Hepatocyte (in vitro differentiated cells): ENCODE measurements around the gene ZEB1. TPM values are rescaled to one million over a fixed set of nuclear protein-coding genes. Genes with fewer than 3 reads are reported as not detected.

Experiments
- DNase-seq: peaks from one replicate; pipeline ENCODE4 v3.0.0-alpha.2; 2016; ENCODE audit warnings: low spot score
- H2AFZ ChIP-seq: fragments of 200-600 bp; sonication (generic); 2 replicates; pipeline ENCODE4 v1.6.0; 2016; ENCODE audit warnings: antibody characterized with exemption, mild to moderate bottlenecking
- H3K27ac ChIP-seq: fragments of 200-600 bp; sonication (generic); 2 replicates; pipeline ENCODE4 v1.5.1; 2016; ENCODE audit warnings: mild to moderate bottlenecking
- H3K27me3 ChIP-seq: fragments of 200-600 bp; sonication (generic); 2 replicates; pipeline ENCODE4 v1.6.1; 2016
- H3K36me3 ChIP-seq: fragments of 200-600 bp; sonication (generic); replicated peaks from 2 replicates; pipeline ENCODE4 v1.5.1; 2016; ENCODE audit warnings: low read depth; ENCODE audit not compliant: insufficient read depth
- H3K4me1 ChIP-seq: fragments of 200-600 bp; sonication (generic); 2 replicates; pipeline ENCODE4 v1.5.1; 2016; ENCODE audit warnings: mild to moderate bottlenecking, moderate library complexity; ENCODE audit not compliant: insufficient read depth
- H3K4me2 ChIP-seq: fragments of 200-600 bp; sonication (generic); 2 replicates; pipeline ENCODE4 v1.6.0; 2016
- H3K4me3 ChIP-seq: fragments of 200-600 bp; sonication (generic); 2 replicates; pipeline ENCODE4 v1.5.1; 2016; ENCODE audit warnings: mild to moderate bottlenecking
- H3K79me2 ChIP-seq: fragments of 200-600 bp; sonication (generic); 2 replicates; pipeline ENCODE4 v1.6.0; 2017; ENCODE audit warnings: mild to moderate bottlenecking
- H3K9me2 ChIP-seq: fragments of 200-600 bp; sonication (generic); replicated peaks from 2 replicates; pipeline ENCODE4 v1.6.0; 2017; ENCODE audit warnings: mild to moderate bottlenecking; ENCODE audit not compliant: insufficient read depth
- H3K9me3 ChIP-seq: fragments of 200-600 bp; sonication (generic); 2 replicates; pipeline ENCODE4 v1.5.1; 2016; ENCODE audit warnings: low read depth, mild to moderate bottlenecking
- H4K20me1 ChIP-seq: fragments of 200-600 bp; sonication (generic); 2 replicates; pipeline ENCODE4 v1.6.0; 2016; ENCODE audit warnings: mild to moderate bottlenecking; ENCODE audit not compliant: insufficient read depth, poor library complexity, severe bottlenecking
- EZH2 ChIP-seq: fragments of 200-600 bp; sonication (generic); IDR thresholded peaks from 2 replicates; pipeline ENCODE4 v1.6.1; 2016; ENCODE audit warnings: antibody characterized with exemption, mild to moderate bottlenecking, borderline replicate concordance
- EZH2phosphoT487 ChIP-seq: fragments of 200-600 bp; sonication (generic); IDR thresholded peaks from one replicate; pipeline ENCODE4 v1.6.1; 2018; ENCODE audit warnings: antibody characterized with exemption, mild to moderate bottlenecking, low read depth, moderate library complexity; ENCODE audit not compliant: unreplicated experiment, severe bottlenecking
- WGBS: methylation state at CpG from one replicate; pipeline ENCODE4 v1.1.6; 2016; ENCODE audit warnings: low lambda C conversion rate; ENCODE audit errors: missing lambda C conversion rate; 5-methylcytosine and 5-hydroxymethylcytosine counted together
- polyA plus RNA-seq: library from polyadenylated mRNA; unstranded; fragments of >200 nt; fragmentation: Nextera tagmentation; extraction: Ambion mirVana; gene quantifications from 2 replicates; pipeline ENCODE4 v1.2.1, GENCODE V29; 2016
- total RNA-seq: library from RNA; depleted of rRNA; stranded (reverse); fragments of >200 nt; gene quantifications from 2 replicates; pipeline ENCODE4 v1.2.3, GENCODE V29; 2014
- TF ChIP-seq, protein P1 (sequence below): fragments of 200-600 bp; sonication (generic); IDR thresholded peaks from 2 replicates; pipeline ENCODE4 v1.5.1; 2016; ENCODE audit warnings: antibody characterized with exemption, mild to moderate bottlenecking; ENCODE audit not compliant: poor library complexity

ZEB1 gene
- total and polyA plus RNA-seq, 2 experiments from 2014 or later = 13.6 to 14.3 TPM

DNA sequence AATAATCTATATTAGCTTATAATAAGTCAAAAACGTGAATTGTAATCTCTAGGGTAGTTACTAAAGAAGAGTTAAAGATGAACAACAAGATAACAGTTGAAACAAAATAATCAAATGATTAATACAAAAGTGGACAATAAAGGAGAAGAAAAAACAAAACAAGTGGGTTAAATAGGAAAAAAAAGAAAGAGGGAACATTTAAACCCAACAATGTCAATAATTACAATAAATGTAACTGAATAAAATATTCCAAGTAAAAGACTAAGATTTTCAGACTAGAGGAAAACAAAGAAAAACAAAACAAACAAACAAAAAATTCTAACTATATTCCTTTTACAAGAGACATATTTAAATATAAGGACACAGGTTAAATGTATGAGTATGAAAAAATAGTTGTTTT is 38.0 kb upstream of the ZEB1 start:
- H3K4me3 ChIP-seq = no peak overlapping the region
- H3K4me2 ChIP-seq = no peak overlapping the region
- H3K79me2 ChIP-seq = no peaks in the 10 kb centered on the region
- H3K27ac ChIP-seq = no peak overlapping the region
- TF ChIP-seq EZH2 (no peak), EZH2phosphoT487 (no peak)
- TF ChIP-seq, protein P1, sequence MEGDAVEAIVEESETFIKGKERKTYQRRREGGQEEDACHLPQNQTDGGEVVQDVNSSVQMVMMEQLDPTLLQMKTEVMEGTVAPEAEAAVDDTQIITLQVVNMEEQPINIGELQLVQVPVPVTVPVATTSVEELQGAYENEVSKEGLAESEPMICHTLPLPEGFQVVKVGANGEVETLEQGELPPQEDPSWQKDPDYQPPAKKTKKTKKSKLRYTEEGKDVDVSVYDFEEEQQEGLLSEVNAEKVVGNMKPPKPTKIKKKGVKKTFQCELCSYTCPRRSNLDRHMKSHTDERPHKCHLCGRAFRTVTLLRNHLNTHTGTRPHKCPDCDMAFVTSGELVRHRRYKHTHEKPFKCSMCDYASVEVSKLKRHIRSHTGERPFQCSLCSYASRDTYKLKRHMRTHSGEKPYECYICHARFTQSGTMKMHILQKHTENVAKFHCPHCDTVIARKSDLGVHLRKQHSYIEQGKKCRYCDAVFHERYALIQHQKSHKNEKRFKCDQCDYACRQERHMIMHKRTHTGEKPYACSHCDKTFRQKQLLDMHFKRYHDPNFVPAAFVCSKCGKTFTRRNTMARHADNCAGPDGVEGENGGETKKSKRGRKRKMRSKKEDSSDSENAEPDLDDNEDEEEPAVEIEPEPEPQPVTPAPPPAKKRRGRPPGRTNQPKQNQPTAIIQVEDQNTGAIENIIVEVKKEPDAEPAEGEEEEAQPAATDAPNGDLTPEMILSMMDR = no peak
- no peaks in the 10 kb centered on the region for H3K27me3 ChIP-seq
- no peaks in the 10 kb centered on the region for H3K9me3 ChIP-seq
- no peaks in the 10 kb centered on the region for H3K36me3 ChIP-seq
- no peaks in the 10 kb centered on the region for H3K9me2 ChIP-seq
- WGBS = 83% methylated on average over 1 of the region's 1 CpG
- no peak overlapping the region for H2AFZ ChIP-seq
- no peaks in the 10 kb centered on the region for H3K4me1 ChIP-seq
- DNase-seq = no peak
- no peaks in the 10 kb centered on the region for H4K20me1 ChIP-seq

DNA sequence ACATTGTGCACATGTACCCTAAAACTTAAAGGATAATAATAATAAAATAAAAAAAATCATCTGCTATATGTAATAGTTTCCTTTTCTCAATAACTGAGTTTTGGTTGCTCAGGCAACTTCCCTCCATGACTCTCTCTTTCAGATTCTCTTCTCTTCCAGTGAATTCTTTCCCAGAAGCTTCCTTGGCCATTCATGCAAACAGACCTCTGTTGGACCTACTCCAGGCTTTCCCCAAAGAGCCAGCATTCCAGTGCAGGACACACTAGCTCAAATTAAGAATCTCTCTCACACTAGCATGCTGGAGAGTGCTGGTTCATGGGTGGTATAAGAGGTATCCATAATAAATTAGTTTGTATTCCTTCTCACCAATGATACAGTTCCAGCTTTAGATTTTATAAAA is 31.0 kb upstream of the ZEB1 start:
- Histone ChIP-seq H3K27ac (no peak overlapping the region), H4K20me1 (no peaks in the 10 kb centered on the region), H3K27me3 (no peaks in the 10 kb centered on the region), H3K4me3 (no peak overlapping the region), H3K36me3 (no peaks in the 10 kb centered on the region), H3K4me1 (no peaks in the 10 kb centered on the region), H3K9me3 (no peaks in the 10 kb centered on the region), H3K79me2 (no peaks in the 10 kb centered on the region), H3K4me2 (no peak overlapping the region), H2AFZ (no peak overlapping the region), H3K9me2 (no peaks in the 10 kb centered on the region)
- DNase-seq = no peak
- TF ChIP-seq, protein P1 = no peak
- TF ChIP-seq EZH2phosphoT487 = no peak
- TF ChIP-seq EZH2 = no peak

DNA sequence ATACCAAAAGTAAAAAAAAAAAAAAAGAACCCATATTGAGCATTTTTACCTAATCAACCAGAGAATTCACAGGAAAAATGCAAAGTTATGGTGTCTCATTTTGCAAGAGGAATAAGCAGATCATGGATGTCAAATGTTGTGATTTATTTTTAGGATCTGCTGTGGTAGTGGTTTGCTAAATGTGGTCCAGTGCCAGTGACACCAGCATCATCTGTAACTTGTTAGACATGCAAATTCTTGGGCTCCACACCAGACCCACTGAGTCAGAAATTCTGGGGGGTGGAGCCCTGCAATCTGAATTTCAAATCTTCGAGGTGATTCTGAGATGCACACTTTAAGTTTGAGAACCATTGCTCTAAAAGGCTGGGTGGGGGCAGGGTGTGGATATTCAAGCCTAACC is 30.1 kb upstream of the ZEB1 start:
- H3K79me2 ChIP-seq = no peaks in the 10 kb centered on the region
- H4K20me1 ChIP-seq = no peaks in the 10 kb centered on the region
- no peaks in the 10 kb centered on the region for H3K4me1 ChIP-seq
- WGBS = 87% methylated on average over 1 of the region's 1 CpG
- no peak for DNase-seq
- TF ChIP-seq, protein P1 = no peak
- TF ChIP-seq EZH2phosphoT487 (no peak), EZH2 (no peak)
- H3K36me3 ChIP-seq = no peaks in the 10 kb centered on the region
- H3K27ac ChIP-seq = no peak overlapping the region
- H3K9me3 ChIP-seq = no peaks in the 10 kb centered on the region
- no peak overlapping the region for H3K4me3 ChIP-seq
- H2AFZ ChIP-seq = no peak overlapping the region
- H3K27me3 ChIP-seq = no peaks in the 10 kb centered on the region
- H3K4me2 ChIP-seq = no peak overlapping the region
- H3K9me2 ChIP-seq = no peaks in the 10 kb centered on the region

DNA sequence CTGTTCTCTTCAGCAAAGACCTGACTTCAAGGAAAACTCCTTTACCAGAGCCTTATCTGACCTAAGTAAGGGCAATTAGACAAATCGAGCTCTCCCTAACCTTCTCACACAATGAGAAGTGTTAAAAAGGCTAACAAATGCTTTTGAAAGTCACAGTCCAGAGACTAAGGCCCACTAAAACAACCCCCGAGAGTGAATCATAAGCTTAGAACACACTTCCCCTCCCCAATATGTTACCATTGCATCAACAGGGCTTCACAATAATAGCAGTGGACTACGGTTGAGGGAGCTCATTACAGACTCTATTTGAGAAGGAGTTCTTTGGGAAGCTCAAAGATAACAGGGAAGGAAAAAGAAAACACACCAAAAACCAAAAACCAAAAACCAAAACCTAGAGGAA is 28.6 kb upstream of the ZEB1 start:
- Histone ChIP-seq H3K4me3 (no peak overlapping the region), H3K9me2 (no peaks in the 10 kb centered on the region), H3K4me1 (no peaks in the 10 kb centered on the region), H3K4me2 (no peak overlapping the region), H3K36me3 (no peaks in the 10 kb centered on the region), H3K27ac (no peak overlapping the region), H4K20me1 (no peaks in the 10 kb centered on the region), H3K9me3 (no peaks in the 10 kb centered on the region), H3K27me3 (no peaks in the 10 kb centered on the region), H3K79me2 (no peaks in the 10 kb centered on the region), H2AFZ (no peak overlapping the region)
- no peak for DNase-seq
- TF ChIP-seq, protein P1 = no peak
- TF ChIP-seq EZH2 = no peak
- 70% methylated on average over 3 of the region's 3 CpGs for whole genome bisulfite sequencing
